Adrenal gland (tissue), 5 donors: ENCODE results near the gene PRKD1.

Source experiments
- POLR2A ChIP-seq, 2 donors: fragments of 450-650 bp; IDR thresholded peaks; one replicate each; pipeline ENCODE4 v1.6.1; 2017; ENCODE audit warnings: antibody characterized with exemption in 2 of 2, mild to moderate bottlenecking in 2 of 2, moderate library complexity in 1 of 2
- TF ChIP-seq, protein P1 (sequence below), 6 experiments: fragments of 450-650 bp in 4 of 6; fragments of 200-600 bp in 2 of 6; sonication (generic) in 1 of 6; IDR thresholded peaks; 1 replicate in 5 of 6; 2 replicates in 1 of 6; pipeline versions ENCODE4 v1.5.1 to v1.8.0; 2016 to 2021; ENCODE audit warnings: antibody characterized with exemption in 6 of 6, mild to moderate bottlenecking in 2 of 6, moderate library complexity in 1 of 6
- donor health status: DM: no; HTN: no; CAD: no.

- TF ChIP-seq, protein P1, sequence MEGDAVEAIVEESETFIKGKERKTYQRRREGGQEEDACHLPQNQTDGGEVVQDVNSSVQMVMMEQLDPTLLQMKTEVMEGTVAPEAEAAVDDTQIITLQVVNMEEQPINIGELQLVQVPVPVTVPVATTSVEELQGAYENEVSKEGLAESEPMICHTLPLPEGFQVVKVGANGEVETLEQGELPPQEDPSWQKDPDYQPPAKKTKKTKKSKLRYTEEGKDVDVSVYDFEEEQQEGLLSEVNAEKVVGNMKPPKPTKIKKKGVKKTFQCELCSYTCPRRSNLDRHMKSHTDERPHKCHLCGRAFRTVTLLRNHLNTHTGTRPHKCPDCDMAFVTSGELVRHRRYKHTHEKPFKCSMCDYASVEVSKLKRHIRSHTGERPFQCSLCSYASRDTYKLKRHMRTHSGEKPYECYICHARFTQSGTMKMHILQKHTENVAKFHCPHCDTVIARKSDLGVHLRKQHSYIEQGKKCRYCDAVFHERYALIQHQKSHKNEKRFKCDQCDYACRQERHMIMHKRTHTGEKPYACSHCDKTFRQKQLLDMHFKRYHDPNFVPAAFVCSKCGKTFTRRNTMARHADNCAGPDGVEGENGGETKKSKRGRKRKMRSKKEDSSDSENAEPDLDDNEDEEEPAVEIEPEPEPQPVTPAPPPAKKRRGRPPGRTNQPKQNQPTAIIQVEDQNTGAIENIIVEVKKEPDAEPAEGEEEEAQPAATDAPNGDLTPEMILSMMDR (IDR thresholded peaks at IDR 0.05), result no peak
- TF ChIP-seq POLR2A (IDR thresholded peaks at IDR 0.05), result no peak
These were observed 106.9 kb downstream of the PRKD1 start for GRCh38 chr14:29820785-29821184.
